Type B pancreatic cell (in vitro differentiated cells): Measurements from ENCODE around the gene PDCD2. TPM values are rescaled to one million over a fixed set of nuclear protein-coding genes. Genes with fewer than 3 reads are reported as not detected.

Experiments used
- DNase-seq: peaks from one replicate; pipeline ENCODE4 v3.0.0; 2021; ENCODE audit warnings: mixed read lengths; ENCODE audit not compliant: unreplicated experiment; ENCODE audit errors: extremely low spot score
- H3K27ac Mint-ChIP-seq: 2 replicates; pipeline ENCODE4 v1.8.0; 2021; ENCODE audit warnings: mild to moderate bottlenecking, mixed read lengths
- H3K27me3 Mint-ChIP-seq: 2 replicates; pipeline ENCODE4 v1.8.0; 2021; ENCODE audit warnings: mixed read lengths
- H3K36me3 Mint-ChIP-seq: 2 replicates; pipeline ENCODE4 v1.8.0; 2021; ENCODE audit warnings: mixed read lengths
- H3K4me1 Mint-ChIP-seq: one replicate; pipeline ENCODE4 v1.8.0; 2021; ENCODE audit warnings: mixed read lengths; ENCODE audit not compliant: unreplicated experiment
- H3K4me3 Mint-ChIP-seq: 2 replicates; pipeline ENCODE4 v1.8.0; 2021; ENCODE audit warnings: mild to moderate bottlenecking, mixed read lengths
- H3K9me3 Mint-ChIP-seq: 2 replicates; pipeline ENCODE4 v1.8.0; 2021; ENCODE audit warnings: mixed read lengths
- CTCF ChIP-seq: fragments of 200-600 bp; sonication (generic); conservative IDR thresholded peaks from 2 replicates; pipeline ENCODE4 v1.5.0; 2021; ENCODE audit warnings: antibody characterized with exemption, mild to moderate bottlenecking
- total RNA-seq: library from RNA; stranded (reverse); gene quantifications from 2 replicates; pipeline ENCODE4 v1.2.1, GENCODE V29; 2021; ENCODE audit warnings: low replicate concordance

The PDCD2 gene
- total RNA-seq, 1 donor from 2014 or later = 69.8 TPM

GRCh38 chr6:170572704-170573466 lies 11.6 kb downstream of the PDCD2 start:
- Mint-ChIP-seq H3K27ac (no peak overlapping the region), H3K27me3 (no peaks in the 10 kb centered on the region), H3K9me3 (no peaks in the 10 kb centered on the region), H3K36me3 (peaks cover 11% of the 10 kb centered on the region), H3K4me1 (no peaks in the 10 kb centered on the region), H3K4me3 (no peak overlapping the region)
- no peak for TF ChIP-seq CTCF
- no peak for DNase-seq

GRCh38 chr6:170564936-170565530 lies 19.4 kb downstream of the PDCD2 start:
- no peak for TF ChIP-seq CTCF
- DNase-seq = no peak
- Mint-ChIP-seq H3K4me3 (no peak overlapping the region), H3K4me1 (no peaks in the 10 kb centered on the region), H3K36me3 (peaks cover 23% of the 10 kb centered on the region), H3K9me3 (no peaks in the 10 kb centered on the region), H3K27ac (no peak overlapping the region), H3K27me3 (no peaks in the 10 kb centered on the region)

- DNase-seq = no peak
- no peaks in the 10 kb centered on the region for H3K27me3 Mint-ChIP-seq
- H3K9me3 Mint-ChIP-seq = no peaks in the 10 kb centered on the region
- H3K36me3 Mint-ChIP-seq = peaks cover 19% of the 10 kb centered on the region
- H3K4me3 Mint-ChIP-seq = no peak overlapping the region
- no peak for TF ChIP-seq CTCF
- H3K4me1 Mint-ChIP-seq = peaks cover 3% of the 10 kb centered on the region
- peak overlapping the region; percentile 21 for H3K27ac Mint-ChIP-seq
Observed at GRCh38 chr6:170561555-170561954, 22.9 kb downstream of the PDCD2 start.

GRCh38 chr6:170555305-170555704 lies 29.1 kb downstream of the PDCD2 start:
- no peaks in the 10 kb centered on the region for H3K27me3 Mint-ChIP-seq
- H3K4me3 Mint-ChIP-seq = no peak overlapping the region
- peaks cover 11% of the 10 kb centered on the region for H3K4me1 Mint-ChIP-seq
- no peaks in the 10 kb centered on the region for H3K36me3 Mint-ChIP-seq
- H3K9me3 Mint-ChIP-seq = no peaks in the 10 kb centered on the region
- no peak for TF ChIP-seq CTCF
- H3K27ac Mint-ChIP-seq = no peak overlapping the region
- DNase-seq = no peak

- H3K36me3 Mint-ChIP-seq = no peaks in the 10 kb centered on the region
- DNase-seq = no peak
- no peak overlapping the region for H3K4me3 Mint-ChIP-seq
- TF ChIP-seq CTCF = no peak
- H3K27me3 Mint-ChIP-seq = no peaks in the 10 kb centered on the region
- no peak overlapping the region for H3K27ac Mint-ChIP-seq
- no peaks in the 10 kb centered on the region for H3K9me3 Mint-ChIP-seq
- H3K4me1 Mint-ChIP-seq = peaks cover 15% of the 10 kb centered on the region
Observed at GRCh38 chr6:170554796-170555137, 29.7 kb downstream of the PDCD2 start.
